Natural killer cell (primary cell): ENCODE results near the gene ORAI2. TPM values are rescaled to one million over a fixed set of nuclear protein-coding genes. Genes with fewer than 3 reads are reported as not detected.
A peak's percentile ranks its signal among the peaks of the same experiment; 100 is the strongest.
"Not testable (repeated sequence)": the region's sequence is repeated elsewhere in the genome, so short reads cannot be mapped to it uniquely, and the experiment has no call there.

Source experiments
- ATAC-seq, 3 donors: fragments of 150-1000 bp in 2 of 3; fragments of 200-7000 bp in 1 of 3; cut with Tn5 transposase; 1 replicate in 1 of 3; 2 replicates in 2 of 3; pipeline ENCODE4 v1.10.0; 2021; ENCODE audit warnings: mild to moderate bottlenecking in 2 of 3, moderate library complexity in 2 of 3
- DNase-seq, 2 donors: peaks; one replicate each; pipeline versions ENCODE4 v3.0.0 to v3.0.0-alpha.2; 2013 to 2021; ENCODE audit warnings: mixed read lengths in 1 of 2
- H3K27ac ChIP-seq: one replicate; pipeline ENCODE4 v1.5.1; 2013; ENCODE audit warnings: mild to moderate bottlenecking, low read length
- H3K27me3 ChIP-seq: one replicate; pipeline ENCODE4 v1.6.1; 2013; ENCODE audit warnings: low read length; ENCODE audit not compliant: control insufficient read depth, insufficient read depth
- H3K36me3 ChIP-seq: one replicate; pipeline ENCODE4 v1.6.1; 2013; ENCODE audit warnings: low read length; ENCODE audit not compliant: control insufficient read depth, insufficient read depth
- H3K4me1 ChIP-seq: one replicate; pipeline ENCODE4 v1.6.1; 2013; ENCODE audit warnings: low read length; ENCODE audit not compliant: control insufficient read depth, insufficient read depth
- H3K4me3 ChIP-seq: one replicate; pipeline ENCODE4 v1.5.1; 2013; ENCODE audit warnings: low read length
- H3K9me3 ChIP-seq: one replicate; pipeline ENCODE4 v1.6.1; 2013; ENCODE audit warnings: low read length; ENCODE audit not compliant: control insufficient read depth, insufficient read depth
- H3K27ac Mint-ChIP-seq, 2 donors: one replicate each; pipeline ENCODE4 v1.8.0; 2022; ENCODE audit warnings: mild to moderate bottlenecking in 2 of 2, mixed read lengths in 2 of 2, moderate library complexity in 1 of 2
- H3K27me3 Mint-ChIP-seq, 2 donors: one replicate each; pipeline ENCODE4 v1.8.0; 2022; ENCODE audit warnings: low read depth in 2 of 2, mixed read lengths in 2 of 2
- H3K36me3 Mint-ChIP-seq: one replicate; pipeline ENCODE4 v1.8.0; 2022; ENCODE audit warnings: mixed read lengths
- H3K4me1 Mint-ChIP-seq, 2 donors: one replicate each; pipeline ENCODE4 v1.8.0; 2022; ENCODE audit warnings: mixed read lengths in 2 of 2
- H3K4me3 Mint-ChIP-seq: one replicate; pipeline ENCODE4 v1.8.0; 2022; ENCODE audit warnings: mild to moderate bottlenecking, moderate library complexity, mixed read lengths
- H3K9me3 Mint-ChIP-seq, 2 donors: one replicate each; pipeline ENCODE4 v1.8.0; 2022; ENCODE audit warnings: mixed read lengths in 2 of 2
- WGBS: methylation state at CpG from one replicate; pipeline ENCODE4 v1.1.7; 2013; ENCODE audit warnings: missing lambda C conversion rate; ENCODE audit not compliant: insufficient coverage; 5-methylcytosine and 5-hydroxymethylcytosine counted together
- intact Hi-C: fragments of 100-400 bp; cut with micrococcal nuclease; formaldehyde crosslinking; loops from one replicate; pipeline ENCODE4 v1.14.2; 2022
- total RNA-seq, 4 donors: library from RNA; stranded (reverse); fragments of 120-200 nt in 1 of 4; gene quantifications; one replicate each; pipeline versions ENCODE4 v1.2.3 to v1.2.4, GENCODE V29; 2013 to 2022

The ORAI2 gene
- total RNA-seq, 3 donors from 2014 or later (not counting 1 experiment from before 2014, with no cell fraction given), result 39.1 to 55.0 (median 41.3) TPM

- H3K4me1 Mint-ChIP-seq, H3K9me3 Mint-ChIP-seq, H3K27me3 Mint-ChIP-seq, intact Hi-C loops, H3K27ac Mint-ChIP-seq, H3K4me3 ChIP-seq, H3K9me3 ChIP-seq, H3K4me3 Mint-ChIP-seq, H3K4me1 ChIP-seq, H3K27me3 ChIP-seq, H3K36me3 ChIP-seq, H3K27ac ChIP-seq, H3K36me3 Mint-ChIP-seq: not testable (repeated sequence)
- ATAC-seq (peak; percentile 56 to 78 (median 57)), DNase-seq (peak in 1 of 2 donors; percentile 38)
- WGBS, result no CpG with 5 or more reads among the region's 33 CpGs
These were observed 60.0 kb downstream of the ORAI2 start for GRCh38 chr7:102493220-102493935.

- peak overlapping the region; percentile 17 for H3K4me3 ChIP-seq
- H3K36me3 ChIP-seq, H3K27me3 ChIP-seq, H3K27ac ChIP-seq, H3K9me3 ChIP-seq, intact Hi-C loops, DNase-seq, H3K27ac Mint-ChIP-seq, H3K4me3 Mint-ChIP-seq, H3K27me3 Mint-ChIP-seq, H3K9me3 Mint-ChIP-seq, H3K4me1 ChIP-seq, ATAC-seq, H3K4me1 Mint-ChIP-seq, H3K36me3 Mint-ChIP-seq: not testable (repeated sequence)
- WGBS, result 13% methylated on average over 4 of the region's 15 CpGs
These were observed 60.7 kb downstream of the ORAI2 start for GRCh38 chr7:102494026-102494425.

- H3K27me3 ChIP-seq, H3K27ac Mint-ChIP-seq, H3K4me1 ChIP-seq, H3K36me3 ChIP-seq, H3K4me3 ChIP-seq, H3K4me3 Mint-ChIP-seq, H3K36me3 Mint-ChIP-seq, H3K27ac ChIP-seq, DNase-seq, H3K4me1 Mint-ChIP-seq, H3K9me3 ChIP-seq, intact Hi-C loops, H3K9me3 Mint-ChIP-seq, H3K27me3 Mint-ChIP-seq: not testable (repeated sequence)
- WGBS, result no CpG with 5 or more reads among the region's 67 CpGs
- ATAC-seq, result peak; percentile 76 to 85 (median 78)
These were observed 61.2 kb downstream of the ORAI2 start for GRCh38 chr7:102494473-102495149.

GRCh38 chr7:102496861-102497260, 63.5 kb downstream of the ORAI2 start:
- DNase-seq, result peak in 1 of 2 donors; percentile 17

GRCh38 chr7:102497308-102497707, 63.9 kb downstream of the ORAI2 start:
- ATAC-seq, DNase-seq, H3K4me3 Mint-ChIP-seq, H3K4me1 ChIP-seq, H3K4me3 ChIP-seq, H3K27ac ChIP-seq, H3K4me1 Mint-ChIP-seq, intact Hi-C loops, H3K27me3 ChIP-seq, H3K36me3 Mint-ChIP-seq, H3K9me3 Mint-ChIP-seq, H3K9me3 ChIP-seq, H3K36me3 ChIP-seq, H3K27me3 Mint-ChIP-seq, H3K27ac Mint-ChIP-seq: not testable (repeated sequence)
- WGBS, result no CpG with 5 or more reads among the region's 5 CpGs

More at GRCh38 chr7:102496861-102497260, 63.5 kb downstream of the ORAI2 start:
- H3K9me3 Mint-ChIP-seq, H3K9me3 ChIP-seq, H3K36me3 ChIP-seq, H3K4me1 Mint-ChIP-seq, ATAC-seq, H3K27me3 Mint-ChIP-seq, H3K27me3 ChIP-seq, H3K27ac Mint-ChIP-seq, H3K4me3 Mint-ChIP-seq, H3K27ac ChIP-seq, H3K4me3 ChIP-seq, intact Hi-C loops, H3K4me1 ChIP-seq, H3K36me3 Mint-ChIP-seq: not testable (repeated sequence)
- WGBS, result 80% methylated on average over 1 of the region's 10 CpGs

- H3K4me3 ChIP-seq, H3K36me3 ChIP-seq, H3K27me3 Mint-ChIP-seq, intact Hi-C loops, H3K9me3 Mint-ChIP-seq, H3K27ac ChIP-seq, ATAC-seq, H3K36me3 Mint-ChIP-seq, H3K9me3 ChIP-seq, H3K4me1 ChIP-seq, H3K27me3 ChIP-seq, DNase-seq, H3K27ac Mint-ChIP-seq, H3K4me1 Mint-ChIP-seq, H3K4me3 Mint-ChIP-seq: not testable (repeated sequence)
- 95% methylated on average over 4 of the region's 16 CpGs for WGBS
These were observed 64.9 kb downstream of the ORAI2 start for GRCh38 chr7:102498321-102498720.

- no CpG with 5 or more reads among the region's 12 CpGs for WGBS
These were observed 69.8 kb downstream of the ORAI2 start for GRCh38 chr7:102503141-102503540.

More at GRCh38 chr7:102503141-102503540, 69.8 kb downstream of the ORAI2 start:
- H3K9me3 Mint-ChIP-seq, H3K36me3 Mint-ChIP-seq, H3K4me1 ChIP-seq, H3K27me3 Mint-ChIP-seq, H3K4me1 Mint-ChIP-seq, H3K9me3 ChIP-seq, H3K36me3 ChIP-seq, H3K4me3 ChIP-seq, H3K4me3 Mint-ChIP-seq, intact Hi-C loops, H3K27ac Mint-ChIP-seq, H3K27me3 ChIP-seq, H3K27ac ChIP-seq, DNase-seq: not testable (repeated sequence)
- ATAC-seq, result peak in 1 of 3 donors; percentile 18
